ENCODE measurements around the gene NEU2.
"Not testable (repeated sequence)": the region's sequence is repeated elsewhere in the genome, so short reads cannot be mapped to it uniquely, and the experiment has no call there.

The NEU2 gene

DNA sequence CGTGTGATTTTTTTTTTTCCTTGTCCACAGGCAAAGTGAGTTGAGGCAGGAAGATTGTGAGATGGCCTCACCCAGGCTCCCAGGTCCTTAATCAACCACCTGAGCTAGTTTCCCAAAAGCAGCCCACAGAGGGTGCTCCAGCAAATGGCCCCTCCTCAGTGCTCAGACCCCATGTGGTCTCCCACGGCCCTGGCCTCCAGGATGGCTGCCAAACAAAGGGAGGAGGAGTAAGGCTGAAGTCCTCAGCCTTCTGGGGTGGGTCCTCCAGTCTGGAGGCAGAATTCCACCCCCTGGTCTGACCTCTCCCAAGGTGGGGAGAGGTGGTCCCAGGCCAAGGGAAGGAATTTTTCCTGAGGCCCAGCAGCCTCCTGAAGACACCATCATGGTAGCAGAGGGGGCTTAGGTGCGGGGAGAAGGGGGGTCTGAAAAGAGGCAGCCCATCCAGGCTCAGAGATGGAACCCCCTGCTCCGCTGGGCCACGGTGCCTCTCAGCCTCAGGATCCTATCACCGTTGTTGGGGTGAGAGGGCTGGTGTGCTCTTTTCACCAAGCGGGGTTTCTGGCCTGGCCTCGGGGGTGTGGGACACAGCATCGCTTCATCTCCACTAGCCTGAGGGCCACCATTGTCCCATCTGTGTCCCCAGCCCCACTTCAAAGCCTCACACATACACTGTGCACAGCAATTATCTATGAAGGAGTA, 21.8 kb upstream of the NEU2 start:
- no peak for DNase-seq

DNA sequence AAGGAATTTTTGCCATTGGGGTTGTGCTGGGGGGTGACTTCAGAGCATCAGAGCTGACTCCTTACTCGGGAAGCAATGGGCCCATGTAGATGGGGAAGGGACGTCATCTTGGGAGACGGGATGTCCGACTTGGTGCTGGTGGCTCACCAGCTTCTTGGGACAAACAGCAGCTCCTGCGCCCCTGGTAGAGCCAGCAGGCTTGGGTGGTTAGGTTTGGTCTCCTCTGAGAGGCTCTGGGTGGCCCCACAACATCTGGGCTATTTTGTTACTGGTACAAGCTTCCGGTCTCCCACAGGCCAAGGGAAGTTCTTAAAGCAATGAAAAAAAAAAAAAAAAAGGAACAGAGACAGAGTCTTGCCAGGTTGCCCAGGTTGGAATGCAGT, 21.2 kb upstream of the NEU2 start:
- no peak for DNase-seq

DNA sequence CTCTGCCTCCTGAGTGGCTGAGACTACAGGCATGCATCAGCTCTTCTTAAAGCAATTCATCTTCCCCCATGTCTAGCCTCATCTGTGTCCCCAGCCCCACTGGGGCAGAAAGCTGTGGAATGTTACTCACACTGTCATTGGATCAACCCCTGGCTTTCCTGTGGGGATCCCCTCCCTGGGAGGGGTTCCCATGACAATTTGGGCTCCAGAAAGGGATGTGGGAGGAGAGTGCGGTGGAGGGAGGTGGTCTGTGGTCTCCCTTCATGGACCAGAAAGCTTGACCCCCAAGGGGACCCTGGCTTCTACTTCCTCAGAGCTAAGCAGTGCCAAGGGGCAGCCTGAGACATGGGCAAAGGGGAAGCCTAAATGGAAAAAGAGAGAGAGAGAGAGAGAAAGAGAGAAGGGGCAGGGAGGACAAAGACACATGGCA, 20.8 kb upstream of the NEU2 start:
- DNase-seq: no peak

DNA sequence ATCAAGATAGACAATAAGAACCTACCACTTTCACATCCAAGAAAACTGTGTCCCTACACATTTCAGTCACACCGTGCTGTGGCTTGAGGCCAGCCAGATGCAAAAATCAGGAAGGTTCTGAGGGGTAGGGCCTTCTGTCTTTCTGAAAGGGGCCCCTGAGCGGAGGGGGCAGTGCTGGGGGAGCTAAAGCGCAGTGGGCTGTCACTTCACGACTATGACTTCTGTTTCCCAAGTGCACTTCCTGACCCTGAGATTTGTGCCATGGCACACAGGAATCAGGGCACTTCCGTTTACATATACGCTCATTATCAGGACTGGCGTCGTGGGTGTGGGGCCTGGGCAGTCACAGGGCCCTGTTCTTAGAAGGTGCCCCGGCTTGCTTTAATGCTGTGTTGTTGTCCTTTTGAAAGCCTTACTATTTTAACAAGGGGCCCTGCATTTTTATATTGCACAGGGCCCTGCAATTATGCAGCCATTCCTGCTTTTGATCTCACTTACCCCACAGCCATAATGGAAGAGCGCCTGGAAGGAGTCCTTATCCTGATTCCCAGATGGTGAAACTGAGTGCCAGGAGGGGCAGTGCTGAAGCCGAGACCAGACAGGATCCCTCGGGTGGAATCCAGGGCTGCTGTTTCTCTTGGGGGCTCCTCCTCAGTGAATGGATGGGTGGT, 20.0 kb upstream of the NEU2 start:
- no peak for DNase-seq

DNA sequence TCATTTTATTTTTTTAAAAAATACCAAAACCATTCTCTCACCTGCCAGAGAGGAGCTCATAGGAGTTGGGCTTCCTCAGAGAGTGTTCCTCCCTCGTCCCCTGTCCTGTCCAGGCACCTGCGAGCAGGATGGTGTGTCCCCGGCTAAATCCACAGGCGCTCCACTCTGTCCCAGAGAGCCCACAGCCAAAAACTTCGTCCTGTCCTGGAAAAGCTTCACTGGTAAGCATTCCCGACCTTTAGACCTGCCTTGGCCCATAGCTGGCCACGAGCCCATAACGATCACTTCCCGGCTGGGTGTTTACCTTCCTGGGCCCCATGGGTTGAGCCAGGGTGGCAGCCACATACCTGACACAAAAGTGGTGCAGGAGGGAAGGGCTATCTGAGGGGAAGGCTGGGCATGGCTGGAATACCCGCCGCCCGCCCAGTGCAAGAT, 19.4 kb upstream of the NEU2 start, which contains the start of gene NGEF:
Gene NGEF (minus strand): TSS at position 230 of the 435 bp plus-strand sequence. CDS start 38,366 bp downstream, outside the sequence.
- DNase-seq: no peak

DNA sequence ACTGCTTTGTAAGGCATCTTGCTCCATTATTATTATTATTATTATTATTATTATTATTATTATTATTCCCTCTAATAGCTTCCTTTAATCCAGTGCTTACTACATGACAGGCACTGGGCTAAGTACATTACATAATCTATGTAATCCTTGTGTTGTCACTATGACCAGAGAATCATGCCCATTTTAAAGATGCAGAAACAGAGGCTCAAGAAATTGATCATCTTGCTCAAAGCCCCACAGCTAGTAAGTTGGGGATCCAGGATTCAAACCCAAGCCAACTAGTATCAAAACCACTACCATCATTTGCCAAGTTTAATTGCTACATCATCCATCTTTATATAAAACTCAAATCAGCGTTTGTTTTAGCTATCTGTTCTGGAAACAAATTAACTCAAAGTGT, 18.8 kb upstream of the NEU2 start:
- no peak for DNase-seq

DNA sequence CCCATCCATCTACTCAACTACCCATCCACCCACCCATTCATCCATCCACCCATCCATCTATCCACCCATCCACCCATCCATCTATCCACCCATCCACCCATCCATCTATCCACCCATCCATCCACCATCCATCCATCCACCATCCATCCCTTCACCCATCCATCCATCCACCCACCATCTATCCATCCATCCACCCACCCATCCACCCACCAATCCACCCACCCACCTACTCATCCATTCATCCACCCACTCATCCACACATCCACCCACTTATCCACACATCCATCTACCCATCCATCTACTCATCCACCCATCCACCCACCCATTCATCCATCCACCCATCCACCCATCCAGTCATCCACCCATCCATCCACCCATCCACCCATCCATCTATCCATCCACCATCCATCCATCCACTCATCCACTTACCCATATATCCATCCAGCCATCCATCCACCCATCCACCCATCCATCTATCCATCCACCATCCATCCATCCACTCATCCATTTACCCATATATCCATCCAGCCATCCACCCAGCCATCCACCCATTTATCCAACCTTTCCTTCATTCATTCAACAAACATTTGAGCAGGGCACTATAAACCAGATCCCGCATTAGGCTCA, 17.3 kb upstream of the NEU2 start:
- DNase-seq: no peak

DNA sequence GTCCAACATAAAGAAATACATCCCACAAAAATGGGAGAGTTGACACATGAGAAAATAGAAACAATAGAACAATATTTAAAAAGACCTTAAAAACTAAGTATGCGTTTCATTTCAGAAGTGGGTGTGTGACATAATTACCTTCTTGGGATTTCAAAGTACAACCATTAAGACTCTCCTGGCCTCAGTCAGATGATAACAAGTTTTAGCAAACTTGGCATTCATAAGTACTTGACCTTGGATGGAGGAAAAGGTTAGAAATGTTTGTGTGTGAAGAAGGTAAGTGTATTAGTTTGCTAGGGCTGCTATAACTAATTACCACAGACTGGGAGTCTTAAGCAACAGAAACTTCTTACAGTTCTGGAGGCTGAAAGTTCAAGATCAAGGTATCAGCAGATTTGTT, 14.5 kb upstream of the NEU2 start:
- no peak for DNase-seq

DNA sequence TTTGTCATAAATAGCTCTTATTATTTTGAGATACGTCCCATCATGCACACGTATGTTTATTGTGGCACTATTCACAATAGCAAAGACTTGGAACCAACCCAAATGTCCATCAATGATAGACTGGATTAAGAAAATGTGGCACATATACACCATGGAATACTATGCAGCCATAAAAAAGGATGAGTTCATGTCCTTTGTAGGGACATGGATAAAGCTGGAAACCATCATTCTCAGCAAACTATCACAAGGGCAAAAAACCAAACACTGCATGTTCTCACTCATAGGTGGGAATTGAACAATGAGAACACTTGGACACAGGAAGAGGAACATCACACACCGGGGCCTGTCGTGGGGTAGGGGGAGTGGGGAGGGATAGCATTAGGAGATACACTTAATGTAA, 12.9 kb upstream of the NEU2 start:
- not testable (repeated sequence) for DNase-seq

DNA sequence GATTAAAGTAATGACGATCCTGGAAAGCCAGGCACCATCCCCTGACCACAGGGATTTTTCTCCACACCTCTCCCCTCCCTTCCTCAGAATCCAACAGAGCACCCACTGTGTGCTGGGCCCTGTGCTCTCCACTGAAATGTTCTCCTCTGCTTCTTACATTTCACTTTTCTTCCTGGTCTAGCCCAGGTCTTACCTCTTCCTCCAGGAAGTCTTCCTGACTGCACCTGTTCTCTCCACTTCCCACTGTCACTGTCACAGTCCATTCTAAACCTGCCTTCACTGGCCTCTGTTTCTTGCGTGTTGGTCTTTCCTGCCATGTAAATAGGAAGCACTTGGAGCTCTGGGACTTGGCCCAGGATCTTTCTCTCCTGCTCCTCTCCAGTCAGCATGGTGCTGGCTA, 12.0 kb upstream of the NEU2 start:
- no peak for DNase-seq

DNA sequence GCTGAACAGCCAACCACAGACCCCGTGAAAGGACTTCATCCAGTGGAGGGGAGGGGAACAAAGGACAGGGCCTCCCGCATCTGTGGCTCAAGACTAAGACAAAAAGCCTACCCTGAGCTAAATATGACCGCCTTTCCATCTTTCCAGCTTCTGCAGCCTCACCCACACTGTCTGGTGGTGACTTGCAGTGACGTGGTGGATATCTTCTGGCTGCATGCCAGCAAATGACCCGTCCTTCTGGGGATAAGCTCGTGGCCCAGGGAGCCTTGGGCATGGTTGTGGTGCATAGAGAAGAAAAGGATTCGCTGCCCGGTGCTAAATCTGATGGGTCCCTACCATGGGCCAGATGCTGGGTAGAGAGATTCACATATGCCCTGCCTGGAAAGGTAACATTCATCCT, 10.7 kb upstream of the NEU2 start:
- DNase-seq: no peak

DNA sequence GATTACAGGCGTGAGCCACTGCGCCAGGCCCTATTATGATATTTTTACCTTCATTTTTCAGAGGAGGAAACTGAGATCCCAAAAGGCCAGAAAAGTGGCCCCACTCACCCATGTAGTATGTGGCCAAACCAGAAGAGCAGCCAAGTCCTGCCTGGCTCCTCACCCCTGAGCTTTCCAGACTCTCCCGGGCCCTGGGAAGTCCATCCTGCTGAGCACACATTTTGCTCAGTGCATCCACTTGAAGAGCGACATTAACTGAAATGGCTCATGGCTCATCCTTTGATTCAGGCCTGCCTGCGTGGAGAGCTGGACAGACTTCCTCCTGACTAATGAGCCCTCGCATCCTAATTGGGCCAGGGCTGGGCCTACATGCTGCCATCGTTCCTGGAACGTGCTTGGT, 9.9 kb upstream of the NEU2 start:
- DNase-seq: no peak

DNA sequence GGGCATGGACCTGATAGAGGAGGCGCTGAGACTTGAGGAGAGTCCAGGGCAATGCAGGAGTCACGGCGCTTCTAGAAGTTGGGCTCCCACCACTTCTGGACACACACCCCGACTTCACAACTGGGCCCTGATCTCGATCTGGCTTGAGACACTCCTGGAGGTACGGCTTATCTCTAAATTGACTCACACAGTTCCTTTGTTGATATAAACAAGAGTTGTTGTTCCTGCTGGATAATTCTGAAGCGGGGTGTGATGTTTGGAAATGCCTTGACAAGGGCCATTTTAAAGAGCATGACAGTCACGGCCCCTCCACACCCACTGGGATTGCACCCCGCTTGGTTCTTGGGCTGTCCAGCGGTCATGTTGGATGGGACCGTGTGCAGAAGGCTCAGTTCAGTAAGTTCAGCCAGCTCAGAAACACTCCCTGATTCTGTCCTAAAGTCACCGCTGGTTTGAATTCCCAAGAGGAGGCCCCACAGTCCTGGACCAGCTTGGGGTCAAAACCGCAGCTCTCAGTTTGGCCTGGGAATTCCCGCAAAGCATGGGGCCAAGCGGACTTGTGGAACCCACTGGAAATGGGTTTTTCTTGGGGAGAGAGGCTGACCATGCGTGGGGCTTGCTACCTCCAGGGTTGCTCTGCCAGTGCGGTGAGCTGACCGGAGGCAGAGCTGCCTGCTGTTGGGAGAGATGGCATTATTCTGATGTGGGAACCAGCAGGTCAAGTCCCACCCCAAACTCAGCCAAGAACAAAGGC, 9.3 kb upstream of the NEU2 start:
- DNase-seq: no peak

DNA sequence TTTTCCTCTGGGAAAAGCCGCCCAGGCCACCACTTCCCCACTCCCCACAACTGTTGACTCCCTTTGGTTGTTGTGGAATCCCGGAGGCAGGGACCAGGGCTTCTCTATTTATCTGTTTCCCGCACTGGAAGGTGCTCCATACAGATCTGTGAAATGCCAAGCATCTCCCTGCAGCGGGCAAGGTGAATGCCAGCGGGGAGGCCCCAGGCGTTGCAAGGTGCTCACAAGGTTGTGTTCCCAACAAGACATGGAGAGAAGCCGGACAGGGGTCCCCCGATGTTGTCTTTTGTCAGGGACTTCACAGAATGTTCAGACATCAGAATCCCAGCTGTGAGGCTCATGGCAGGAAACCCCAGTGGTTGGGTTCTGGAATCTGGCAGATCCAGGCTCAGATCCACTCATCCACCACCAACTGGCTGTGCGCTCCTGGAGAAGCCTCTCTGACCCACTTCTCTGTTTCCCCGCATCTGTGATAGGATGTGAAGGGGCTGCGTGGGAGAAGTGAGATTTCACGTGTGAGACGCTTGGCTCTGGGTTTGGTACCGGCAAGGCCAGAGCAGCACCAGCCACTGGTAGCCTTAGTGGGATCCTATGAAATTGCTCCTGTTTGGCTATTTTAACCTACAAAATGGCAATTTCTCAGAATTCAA, 8.6 kb upstream of the NEU2 start:
- DNase-seq: no peak

DNA sequence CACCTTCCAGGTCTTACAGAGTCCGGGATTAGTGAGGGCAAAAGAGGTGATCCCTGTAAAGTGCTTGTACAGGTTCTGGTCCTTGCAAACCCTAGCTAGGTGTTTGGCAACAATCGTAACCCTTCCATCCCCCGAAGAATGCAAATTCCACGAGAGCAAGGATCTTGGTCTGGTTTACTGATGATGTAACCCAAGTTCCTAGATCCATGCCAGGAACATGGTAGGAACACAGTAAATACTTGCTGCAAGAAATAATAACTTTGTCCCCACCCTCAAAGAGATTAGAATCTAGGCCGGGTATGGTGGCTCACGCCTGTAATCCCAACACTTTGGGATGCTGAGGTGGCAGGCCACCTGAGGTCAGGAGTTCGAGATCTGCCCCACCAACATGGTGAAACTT, 6.8 kb upstream of the NEU2 start:
- DNase-seq: no peak

DNA sequence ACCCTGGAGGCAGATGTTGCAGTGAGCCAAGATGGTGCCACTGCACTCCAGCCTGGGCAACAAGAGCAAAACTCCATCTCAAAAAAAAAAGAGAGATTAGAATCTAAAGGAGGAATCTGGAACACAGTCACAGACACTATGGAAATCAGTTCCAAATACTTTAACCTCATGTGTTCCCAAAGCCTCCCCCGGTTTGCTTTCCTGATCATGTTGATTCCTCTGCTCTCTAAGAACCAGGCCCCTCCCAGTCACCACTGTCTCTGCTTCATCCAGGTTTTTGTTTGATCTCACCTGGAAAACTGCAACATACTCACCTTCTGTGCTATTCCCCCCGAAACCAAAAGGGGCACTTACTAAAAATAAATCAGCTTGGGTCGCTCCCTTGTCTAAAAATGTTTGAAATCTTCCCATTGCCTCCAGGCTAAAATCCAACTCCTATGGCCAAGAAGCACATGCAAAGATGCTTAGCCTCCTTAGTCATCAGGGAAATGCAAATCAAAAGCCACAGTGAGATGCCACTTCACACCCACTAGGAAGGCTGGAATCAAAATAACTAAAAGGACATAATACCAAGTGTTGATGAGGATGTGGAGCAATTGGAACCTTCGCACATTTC, 6.2 kb upstream of the NEU2 start:
- no peak for DNase-seq

DNA sequence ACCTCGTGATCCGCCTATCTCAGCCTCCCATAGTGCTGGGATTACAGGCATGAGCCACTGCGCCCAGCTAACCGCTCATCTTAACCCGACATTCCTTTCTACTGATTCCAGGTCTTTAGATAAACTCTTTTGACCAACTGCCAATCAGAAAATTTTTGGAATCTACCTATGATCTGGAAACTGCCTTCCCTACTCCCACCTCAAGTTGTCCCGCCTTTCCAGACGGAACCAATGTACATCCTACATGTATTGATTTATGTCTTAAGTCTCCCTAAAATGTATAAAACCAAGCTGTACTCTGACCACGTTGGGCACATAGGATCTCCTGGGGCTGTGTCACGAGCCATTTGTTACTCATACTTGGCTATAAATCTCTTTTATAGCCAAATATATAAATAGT, 3.2 kb upstream of the NEU2 start:
- no peak for DNase-seq

DNA sequence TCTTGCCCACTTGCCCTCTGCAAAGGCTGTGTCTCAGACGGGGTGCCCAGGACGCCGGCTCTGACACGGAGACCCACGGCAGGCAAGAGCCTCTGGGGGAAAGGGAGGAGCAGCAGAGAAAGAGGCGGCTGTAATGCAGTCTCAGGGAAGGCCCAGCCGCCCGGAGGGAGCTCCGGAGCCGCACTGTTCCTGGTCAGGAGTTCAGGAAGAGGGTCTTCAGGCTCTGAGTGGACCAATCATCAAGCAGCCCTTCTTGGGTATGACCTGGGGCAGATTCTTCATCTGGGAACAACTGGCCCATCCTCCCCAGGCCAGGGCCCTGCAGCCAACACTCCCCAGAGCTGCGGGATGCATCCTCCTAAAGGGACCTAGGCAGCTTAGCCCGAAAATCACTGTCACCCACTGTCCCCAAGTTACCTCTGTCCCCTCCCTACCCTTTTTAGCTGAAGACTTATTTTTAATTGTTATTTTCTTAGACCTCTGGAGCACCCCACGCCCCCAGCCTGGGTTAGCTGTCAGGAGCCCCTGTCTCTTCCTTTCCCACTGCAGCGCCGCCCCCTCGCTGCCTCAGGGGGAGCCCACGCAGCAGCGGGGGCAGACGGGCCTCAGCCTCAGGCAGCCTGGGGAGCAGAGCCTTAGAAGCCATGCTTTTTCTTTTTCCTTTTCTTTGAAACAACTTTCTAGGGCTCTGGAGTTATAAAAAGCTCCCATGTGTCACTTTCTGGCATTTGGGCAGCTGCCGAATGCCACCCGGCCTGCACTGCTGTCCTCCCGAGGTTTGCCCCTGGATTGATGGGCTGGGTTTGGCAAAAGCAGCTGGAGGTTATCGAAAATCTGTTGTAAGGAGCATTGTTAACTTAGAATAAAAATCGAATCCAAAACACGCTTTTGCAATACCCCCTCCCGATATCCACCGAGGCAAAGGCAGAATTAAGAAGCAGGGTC, 644 bp upstream of the NEU2 start:
- peak; percentile 44 for DNase-seq

DNA sequence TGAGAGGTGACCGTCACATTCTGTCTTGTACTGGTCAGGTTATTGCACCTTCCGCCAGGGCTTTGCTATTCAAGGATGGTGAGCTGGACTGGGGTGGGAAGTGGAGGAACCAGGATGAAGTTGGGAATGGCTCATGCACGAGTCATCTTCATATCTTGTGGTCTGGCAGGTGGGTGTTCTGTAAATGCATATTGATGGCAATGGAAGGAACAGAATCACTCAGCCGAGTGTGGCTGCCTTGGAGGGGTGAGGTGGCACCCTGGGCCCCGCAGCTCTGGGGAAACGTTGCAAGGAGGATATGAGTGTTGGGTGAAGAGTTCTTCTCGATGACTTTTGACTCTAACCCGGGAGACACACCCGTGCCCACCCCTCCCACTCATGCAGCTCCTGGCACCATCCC, 1.2 kb downstream of the NEU2 start:
- DNase-seq: no peak

DNA sequence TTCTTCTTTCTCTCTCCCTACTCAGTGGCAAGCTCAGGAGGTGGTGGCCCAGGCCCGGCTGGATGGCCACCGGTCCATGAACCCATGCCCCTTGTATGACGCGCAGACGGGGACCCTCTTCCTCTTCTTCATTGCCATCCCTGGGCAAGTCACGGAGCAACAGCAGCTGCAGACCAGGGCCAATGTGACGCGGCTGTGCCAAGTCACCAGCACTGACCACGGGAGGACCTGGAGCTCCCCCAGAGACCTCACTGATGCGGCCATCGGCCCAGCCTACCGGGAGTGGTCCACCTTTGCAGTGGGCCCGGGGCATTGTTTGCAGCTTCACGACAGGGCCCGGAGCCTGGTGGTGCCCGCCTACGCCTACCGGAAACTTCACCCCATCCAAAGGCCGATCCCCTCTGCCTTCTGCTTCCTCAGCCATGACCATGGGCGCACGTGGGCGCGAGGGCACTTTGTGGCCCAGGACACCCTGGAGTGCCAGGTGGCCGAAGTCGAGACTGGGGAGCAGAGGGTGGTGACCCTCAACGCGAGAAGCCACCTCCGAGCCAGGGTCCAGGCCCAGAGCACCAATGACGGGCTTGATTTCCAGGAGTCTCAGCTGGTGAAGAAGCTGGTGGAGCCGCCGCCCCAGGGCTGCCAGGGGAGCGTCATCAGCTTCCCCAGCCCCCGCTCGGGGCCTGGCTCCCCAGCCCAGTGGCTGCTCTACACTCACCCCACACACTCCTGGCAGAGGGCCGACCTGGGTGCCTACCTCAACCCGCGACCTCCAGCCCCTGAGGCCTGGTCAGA, 1.8 kb downstream of the NEU2 start:
- no peak for DNase-seq
